ENCODE results near the gene CCDC88C. TPM values are rescaled to one million over a fixed set of nuclear protein-coding genes. Genes with fewer than 3 reads are reported as not detected.
"Not testable (repeated sequence)": the region's sequence is repeated elsewhere in the genome, so short reads cannot be mapped to it uniquely, and the experiment has no call there.

The CCDC88C gene
- total RNA-seq, 1 donor from 2014 or later: 16.5 TPM

GRCh38 chr14:91415794-91416743 is 1.6 kb downstream of the CCDC88C start:
- no peak for DNase-seq

- no peak for DNase-seq
Observed at GRCh38 chr14:91414475-91414833, 3.2 kb downstream of the CCDC88C start.

DNA sequence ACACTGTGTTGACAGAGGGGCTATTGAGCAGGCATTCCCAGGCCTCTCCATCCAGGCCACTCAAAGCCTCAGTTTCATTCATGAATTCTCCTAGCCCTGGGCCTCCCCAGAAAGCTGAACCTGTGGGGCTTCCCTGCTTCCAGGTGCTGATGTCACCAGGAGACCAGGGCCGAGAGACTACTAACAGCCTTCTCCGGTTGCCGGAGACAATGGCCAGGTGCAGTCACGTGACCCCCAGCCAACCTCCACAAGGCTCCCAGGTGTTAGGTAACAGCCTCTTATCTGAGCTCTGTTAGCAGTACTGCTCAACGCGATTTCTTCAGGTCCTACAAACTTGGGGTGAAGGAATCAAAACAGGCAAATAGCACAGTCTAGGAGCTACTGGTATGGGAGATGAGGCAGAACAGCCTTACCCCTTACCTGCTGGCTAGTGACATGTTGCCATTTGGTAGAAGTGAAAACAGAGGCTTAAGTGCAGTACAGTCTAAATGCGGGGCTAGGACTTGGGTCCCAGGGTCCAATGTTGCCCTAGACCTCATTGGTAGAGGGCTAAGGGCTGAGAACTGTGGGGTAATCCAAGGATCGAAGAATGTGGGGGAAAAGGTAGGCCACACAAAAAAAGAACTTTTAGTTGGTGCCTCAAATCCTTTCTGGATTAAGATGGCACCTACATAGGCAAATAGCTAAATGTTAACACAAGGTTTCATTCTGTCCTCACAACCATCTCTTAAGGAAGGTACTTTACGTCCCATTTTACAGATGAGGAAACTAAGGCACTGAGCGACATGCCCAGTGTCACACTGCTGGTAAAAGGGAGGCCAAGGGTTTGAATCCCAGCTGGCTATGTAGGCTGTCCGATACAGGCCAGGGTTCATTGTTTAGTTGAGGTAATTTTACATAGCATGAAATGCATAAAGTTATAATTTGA is 3.8 kb downstream of the CCDC88C start:
- no peak for DNase-seq

GRCh38 chr14:91412939-91413338 is 4.7 kb downstream of the CCDC88C start:
- no peak for DNase-seq

GRCh38 chr14:91410771-91411536 is 6.7 kb downstream of the CCDC88C start:
- no peak for DNase-seq

- no peak for DNase-seq
Observed at GRCh38 chr14:91409928-91410718, 7.5 kb downstream of the CCDC88C start.

DNA sequence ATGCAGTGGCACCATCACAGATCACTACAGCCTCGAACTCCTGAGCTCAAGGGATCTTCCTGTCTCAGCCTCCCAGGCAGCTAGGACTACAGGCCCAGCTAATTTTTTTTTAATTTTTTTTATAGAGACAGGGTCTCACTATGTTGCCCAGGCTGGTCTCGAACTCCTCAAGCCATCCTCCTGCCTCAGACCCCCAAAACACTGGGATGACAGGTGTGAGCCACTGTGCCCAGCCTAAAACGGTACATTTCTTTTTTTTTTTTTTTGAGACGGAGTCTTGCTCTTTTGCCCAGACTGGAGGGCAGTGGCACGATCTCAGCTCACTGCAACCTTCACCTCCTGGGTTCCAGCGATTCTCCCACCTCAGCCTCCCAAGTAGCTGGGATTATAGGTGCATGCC is 8.4 kb downstream of the CCDC88C start:
- not testable (repeated sequence) for DNase-seq

DNA sequence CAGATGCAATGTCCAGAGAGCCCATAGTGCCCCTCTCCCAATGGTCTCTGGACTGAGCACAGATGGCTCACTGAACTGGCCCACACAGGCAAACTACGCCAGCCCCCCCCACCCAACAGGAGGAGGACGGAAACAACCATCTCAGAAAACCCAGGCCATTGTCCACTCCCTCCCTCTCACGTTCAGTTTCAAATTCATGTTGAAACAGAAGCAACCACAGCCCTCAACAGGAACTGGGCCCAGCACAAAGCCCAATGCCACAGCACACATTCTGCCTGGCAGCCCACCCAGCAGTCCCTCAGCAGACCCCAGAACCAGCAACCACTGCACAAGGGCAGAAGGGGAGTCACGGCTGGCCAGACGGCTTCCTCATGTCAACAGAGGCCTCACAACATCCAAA is 10.6 kb downstream of the CCDC88C start:
- DNase-seq: no peak

DNA sequence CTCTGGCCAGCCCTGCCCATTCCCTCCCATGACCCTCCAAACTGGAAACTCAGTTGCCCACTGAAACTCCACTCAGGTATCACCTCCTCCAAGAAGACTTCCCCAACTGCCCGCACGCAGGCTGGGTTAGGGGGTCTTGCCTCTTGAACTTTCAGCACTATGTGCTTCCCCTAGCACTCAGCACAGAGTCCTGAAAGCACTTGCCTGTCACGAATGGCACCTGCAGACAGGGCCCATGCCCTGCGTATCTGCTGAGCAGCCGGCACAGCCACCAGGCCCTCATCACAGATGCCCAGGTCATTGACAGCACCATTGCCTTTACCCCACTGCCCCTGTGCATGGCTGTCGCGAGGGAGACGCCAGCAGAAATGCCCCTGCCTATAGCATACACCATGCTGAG is 11.2 kb downstream of the CCDC88C start:
- no peak for DNase-seq

DNA sequence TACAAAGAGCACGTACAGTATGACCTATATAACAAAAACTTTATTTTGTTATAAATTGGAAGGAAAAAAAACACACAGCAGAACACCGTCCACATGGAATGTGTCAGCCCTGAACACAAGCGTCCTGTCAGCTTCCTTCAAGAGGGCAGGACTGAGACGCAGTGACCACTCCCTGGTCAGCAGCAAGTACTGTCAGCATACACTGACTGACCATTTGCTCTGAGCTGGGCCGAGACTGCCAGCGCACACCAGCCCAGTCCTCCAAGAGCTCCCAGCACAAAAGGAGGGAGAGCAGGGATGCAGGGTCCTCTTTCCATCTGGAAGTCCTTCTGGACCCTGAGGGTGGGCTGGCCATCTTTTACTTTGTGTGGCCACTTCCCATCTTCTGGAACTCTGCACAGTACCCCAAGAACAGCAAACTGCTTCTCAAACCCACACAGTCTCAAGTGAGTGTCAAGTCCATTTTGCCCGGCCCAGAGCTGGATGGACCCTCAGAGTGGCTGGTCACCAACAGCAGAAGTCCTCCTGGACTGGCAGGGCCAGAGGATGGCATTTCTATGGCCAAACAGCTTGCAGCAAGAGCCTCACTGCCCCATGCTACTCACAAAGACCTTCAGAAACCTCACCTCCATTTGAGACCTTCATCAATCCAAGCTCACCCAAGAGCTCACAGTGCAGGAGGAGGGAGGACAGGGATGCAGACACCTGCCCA is 11.7 kb downstream of the CCDC88C start:
- DNase-seq: no peak

DNA sequence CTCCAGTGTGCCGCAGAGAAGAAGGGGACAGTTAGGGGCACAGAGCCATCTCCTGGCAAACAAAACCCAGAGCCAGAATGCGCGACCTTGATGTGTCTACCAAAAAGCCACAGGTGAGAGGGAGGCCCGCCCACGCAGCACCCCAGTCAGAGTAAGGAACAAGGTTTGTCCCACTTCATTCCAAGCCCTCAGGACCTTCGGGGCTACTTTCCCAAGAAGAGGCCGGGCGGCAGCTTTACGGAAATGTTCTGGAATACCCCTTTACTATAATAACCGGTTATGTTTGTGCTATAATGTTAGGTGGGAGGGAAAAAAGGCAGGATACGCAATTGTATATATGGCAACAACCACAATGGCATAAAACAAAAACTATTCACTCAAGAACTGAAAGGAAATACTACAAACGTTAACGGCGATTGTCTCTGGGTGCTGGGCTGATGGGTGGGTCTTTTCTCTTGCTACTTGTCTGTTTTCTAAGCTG is 12.3 kb downstream of the CCDC88C start:
- DNase-seq: no peak

- DNase-seq: no peak
Observed at GRCh38 chr14:91402771-91403600, 14.6 kb downstream of the CCDC88C start.

GRCh38 chr14:91402348-91402747 is 15.3 kb downstream of the CCDC88C start:
- no peak for DNase-seq

DNA sequence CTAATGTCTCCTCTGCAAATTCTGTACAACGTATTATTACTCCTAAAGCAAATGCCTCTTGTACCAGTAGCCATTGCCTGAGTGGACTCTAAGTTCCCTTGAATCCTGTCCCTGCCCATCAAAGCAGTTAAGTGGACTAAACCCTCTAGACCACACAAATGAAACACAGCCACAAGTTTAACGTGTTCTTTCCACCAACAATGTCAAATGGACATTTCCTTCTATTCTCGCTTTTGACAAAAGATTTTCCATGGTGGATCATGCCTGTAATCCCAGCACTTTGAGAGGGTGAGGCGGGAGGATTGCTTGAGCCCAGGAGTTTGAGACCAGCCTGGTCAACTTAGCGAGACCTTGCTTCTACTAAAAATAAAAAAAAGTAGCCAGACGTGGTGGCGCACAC is 15.9 kb downstream of the CCDC88C start:
- DNase-seq: no peak

- no peak for DNase-seq
Observed at GRCh38 chr14:91400696-91401095, 16.9 kb downstream of the CCDC88C start.

GRCh38 chr14:91399868-91400640 is 17.6 kb downstream of the CCDC88C start:
- DNase-seq: no peak

GRCh38 chr14:91398707-91399106 is 18.9 kb downstream of the CCDC88C start:
- no peak for DNase-seq

DNA sequence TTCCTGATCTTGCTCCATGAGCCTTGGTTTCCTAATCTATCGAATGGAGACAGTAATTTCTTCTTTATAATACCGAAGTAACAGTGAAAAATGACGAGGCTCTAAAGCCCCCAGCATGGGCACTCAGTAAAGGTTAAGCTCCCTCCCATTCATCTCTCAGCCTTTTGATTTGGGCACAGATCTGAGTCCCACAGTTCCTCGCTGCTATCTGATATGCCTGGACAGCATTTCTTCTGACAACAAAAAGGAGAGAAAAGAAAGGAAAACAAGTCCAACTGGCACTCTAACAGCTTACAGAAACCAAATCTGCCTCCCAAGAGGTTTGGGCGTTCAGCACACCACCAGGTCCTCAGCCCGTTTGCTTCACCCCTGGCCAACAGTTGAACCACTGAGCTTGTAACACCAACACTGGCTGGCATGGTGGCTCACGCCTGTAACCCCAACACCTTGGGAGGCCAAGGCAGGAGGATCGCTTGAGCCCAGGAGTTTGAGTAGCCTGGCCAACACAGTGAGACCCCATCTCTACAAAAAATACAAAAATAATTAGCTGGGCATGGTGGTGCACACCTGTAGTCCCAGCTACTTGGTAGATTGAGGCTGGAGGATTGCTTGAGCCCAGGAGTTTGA is 19.5 kb downstream of the CCDC88C start:
- no peak for DNase-seq

Data from skin of body (tissue), 2 donors.